HG02610 (cell line): ENCODE measurements around the gene AKR1C2.
"Not testable (repeated sequence)": the region's sequence is repeated elsewhere in the genome, so short reads cannot be mapped to it uniquely, and the experiment has no call there.

ENCODE experiments used
- ATAC-seq: cut with Tn5 transposase; IDR thresholded peaks from one replicate; pipeline ENCODE4 v1.9.1; 2021; ENCODE audit warnings: mild to moderate bottlenecking, moderate library complexity; ENCODE audit not compliant: unreplicated experiment

Gene AKR1C2

GRCh38 chr10:5003127-5004029 is at the start of gene AKR1C2:
Gene AKR1C2 (minus strand): TSS chr10:5003857. CDS start chr10:5003835, 22 bp downstream.
- ATAC-seq, result not testable (repeated sequence)

- ATAC-seq, result not testable (repeated sequence)
Observed at GRCh38 chr10:5052951-5053500, 49.4 kb upstream of the AKR1C2 start.

GRCh38 chr10:5047912-5048628 is 44.4 kb upstream of the AKR1C2 start:
- ATAC-seq, result no peak

- ATAC-seq, result not testable (repeated sequence)
Observed at GRCh38 chr10:5047055-5047454, 43.4 kb upstream of the AKR1C2 start.

- ATAC-seq, result no peak
Observed at GRCh38 chr10:5046410-5046809, 42.8 kb upstream of the AKR1C2 start.

- no peak for ATAC-seq
Observed at GRCh38 chr10:5045095-5045494, 41.4 kb upstream of the AKR1C2 start.

- no peak for ATAC-seq
Observed at GRCh38 chr10:5043716-5044115, 40.1 kb upstream of the AKR1C2 start.

- ATAC-seq, result no peak
Observed at GRCh38 chr10:5042922-5043321, 39.3 kb upstream of the AKR1C2 start.

GRCh38 chr10:5041471-5042023 is 37.9 kb upstream of the AKR1C2 start:
- ATAC-seq, result no peak

- ATAC-seq, result no peak
Observed at GRCh38 chr10:5040781-5041470, 37.3 kb upstream of the AKR1C2 start.

- no peak for ATAC-seq
Observed at GRCh38 chr10:5040010-5040673, 36.5 kb upstream of the AKR1C2 start.

- no peak for ATAC-seq
Observed at GRCh38 chr10:5038733-5039132, 35.1 kb upstream of the AKR1C2 start.

- ATAC-seq, result no peak
Observed at GRCh38 chr10:5038101-5038500, 34.4 kb upstream of the AKR1C2 start.

GRCh38 chr10:5036511-5036910 is 32.9 kb upstream of the AKR1C2 start:
- ATAC-seq, result no peak

GRCh38 chr10:5035356-5035755 is 31.7 kb upstream of the AKR1C2 start:
- ATAC-seq, result no peak

GRCh38 chr10:5034588-5034987 is 30.9 kb upstream of the AKR1C2 start:
- no peak for ATAC-seq

GRCh38 chr10:5033061-5033778 is 29.6 kb upstream of the AKR1C2 start:
- no peak for ATAC-seq

GRCh38 chr10:5032444-5032843 is 28.8 kb upstream of the AKR1C2 start:
- not testable (repeated sequence) for ATAC-seq

GRCh38 chr10:5031588-5031987 is 27.9 kb upstream of the AKR1C2 start:
- ATAC-seq, result not testable (repeated sequence)

- ATAC-seq, result no peak
Observed at GRCh38 chr10:5030989-5031388, 27.3 kb upstream of the AKR1C2 start.
